Measurements from ENCODE around the gene YAE1. TPM values are rescaled to one million over a fixed set of nuclear protein-coding genes. Genes with fewer than 3 reads are reported as not detected.
A peak's percentile ranks its signal among the peaks of the same experiment; 100 is the strongest.

YAE1 gene
- total and polyA plus RNA-seq, 11 donors, result 8.4 to 27.7 (median 16.7) TPM

GRCh38 chr7:39525926-39526325, 40.3 kb upstream of the YAE1 start:
- no peak for DNase-seq
- no peak overlapping the region for H3K4me3 ChIP-seq
- H3K4me1 ChIP-seq, result no peaks in the 10 kb centered on the region
- TF ChIP-seq, protein P1, sequence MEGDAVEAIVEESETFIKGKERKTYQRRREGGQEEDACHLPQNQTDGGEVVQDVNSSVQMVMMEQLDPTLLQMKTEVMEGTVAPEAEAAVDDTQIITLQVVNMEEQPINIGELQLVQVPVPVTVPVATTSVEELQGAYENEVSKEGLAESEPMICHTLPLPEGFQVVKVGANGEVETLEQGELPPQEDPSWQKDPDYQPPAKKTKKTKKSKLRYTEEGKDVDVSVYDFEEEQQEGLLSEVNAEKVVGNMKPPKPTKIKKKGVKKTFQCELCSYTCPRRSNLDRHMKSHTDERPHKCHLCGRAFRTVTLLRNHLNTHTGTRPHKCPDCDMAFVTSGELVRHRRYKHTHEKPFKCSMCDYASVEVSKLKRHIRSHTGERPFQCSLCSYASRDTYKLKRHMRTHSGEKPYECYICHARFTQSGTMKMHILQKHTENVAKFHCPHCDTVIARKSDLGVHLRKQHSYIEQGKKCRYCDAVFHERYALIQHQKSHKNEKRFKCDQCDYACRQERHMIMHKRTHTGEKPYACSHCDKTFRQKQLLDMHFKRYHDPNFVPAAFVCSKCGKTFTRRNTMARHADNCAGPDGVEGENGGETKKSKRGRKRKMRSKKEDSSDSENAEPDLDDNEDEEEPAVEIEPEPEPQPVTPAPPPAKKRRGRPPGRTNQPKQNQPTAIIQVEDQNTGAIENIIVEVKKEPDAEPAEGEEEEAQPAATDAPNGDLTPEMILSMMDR (IDR thresholded peaks at IDR 0.05), result no peak
- no peak for TF ChIP-seq POLR2A (IDR thresholded peaks at IDR 0.05)
- no peaks in the 10 kb centered on the region for H3K36me3 ChIP-seq
- no peak for ATAC-seq
- intact Hi-C loops (cut with DNase I), result loop anchor here in 1 of 10 donors (10.0 kb wide), 1 partner anchor 1131 kb away; no protein-coding TSS in a partner anchor
- WGBS, 4 donors, result 93 to 99% (median 96%) methylated on average over 1 of the region's 1 CpG
- no peaks in the 10 kb centered on the region for H3K9me3 ChIP-seq
- peaks cover 0 to 10% (median 0%) of the 10 kb centered on the region in 9 donors for H3K27me3 ChIP-seq
- no peak overlapping the region for H3K27ac ChIP-seq

GRCh38 chr7:39526666-39527065, 39.5 kb upstream of the YAE1 start:
- ATAC-seq (no peak), DNase-seq (no peak)
- no peak overlapping the region for H3K27ac ChIP-seq
- no peaks in the 10 kb centered on the region for H3K9me3 ChIP-seq
- H3K4me3 ChIP-seq, result no peak overlapping the region
- intact Hi-C loops (cut with DNase I), result loop anchor here in 1 of 10 donors (10.0 kb wide), 1 partner anchor 1132 kb away; no protein-coding TSS in a partner anchor
- TF ChIP-seq, protein P1 (IDR thresholded peaks at IDR 0.05), result no peak
- no peak for TF ChIP-seq POLR2A (IDR thresholded peaks at IDR 0.05)
- no peaks in the 10 kb centered on the region for H3K36me3 ChIP-seq
- no peaks in the 10 kb centered on the region for H3K4me1 ChIP-seq
- peaks cover 0 to 10% (median 0%) of the 10 kb centered on the region in 9 donors for H3K27me3 ChIP-seq

- ATAC-seq (peak in 1 of 4 donors; percentile 32), DNase-seq (no peak)
- Histone ChIP-seq H3K36me3 (no peaks in the 10 kb centered on the region), H3K27ac (no peak overlapping the region), H3K4me3 (no peak overlapping the region), H3K4me1 (no peaks in the 10 kb centered on the region), H3K9me3 (no peaks in the 10 kb centered on the region), H3K27me3 (peaks cover 0 to 7% (median 0%) of the 10 kb centered on the region in 9 donors)
- TF ChIP-seq, protein P1 (IDR thresholded peaks at IDR 0.05), result no peak
- no peak for TF ChIP-seq POLR2A (IDR thresholded peaks at IDR 0.05)
- WGBS, 4 donors, result 46 to 64% (median 58%) methylated on average over 2 of the region's 2 CpGs
- intact Hi-C loops (cut with DNase I), result loop anchor here in 1 of 10 donors (10.0 kb wide), 1 partner anchor 1132 kb away; no protein-coding TSS in a partner anchor
Measured at GRCh38 chr7:39527296-39527695, 38.9 kb upstream of the YAE1 start.

DNA sequence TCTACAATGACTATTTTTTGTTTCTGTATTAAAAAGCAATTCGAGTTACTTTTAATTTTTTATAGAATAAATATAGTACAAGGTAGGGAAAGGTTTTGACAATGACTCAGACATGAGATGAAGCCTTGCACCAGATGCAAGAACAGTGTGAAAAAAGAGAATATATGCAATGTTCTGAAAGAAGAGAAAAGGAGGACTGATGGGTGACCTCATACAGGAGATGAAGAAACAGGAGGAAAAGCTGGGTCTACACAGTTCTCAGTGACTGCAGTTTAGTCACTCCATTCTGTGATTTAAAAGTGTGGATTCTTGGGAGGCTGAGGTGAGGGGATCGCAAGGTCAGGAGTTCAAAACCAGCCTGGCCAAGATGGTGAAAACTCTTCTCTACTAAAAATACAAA, 38.3 kb upstream of the YAE1 start:
- WGBS, 4 donors, result 79 to 87% (median 83%) methylated on average over 2 of the region's 2 CpGs
- no peaks in the 10 kb centered on the region for H3K36me3 ChIP-seq
- no peak overlapping the region for H3K27ac ChIP-seq
- DNase-seq (no peak), ATAC-seq (no peak)
- no peaks in the 10 kb centered on the region for H3K4me1 ChIP-seq
- no peaks in the 10 kb centered on the region for H3K9me3 ChIP-seq
- peaks cover 0 to 4% (median 0%) of the 10 kb centered on the region in 9 donors for H3K27me3 ChIP-seq
- H3K4me3 ChIP-seq, result no peak overlapping the region
- intact Hi-C loops (cut with DNase I), result loop anchor here in 1 of 10 donors (10.0 kb wide), 1 partner anchor 1133 kb away; no protein-coding TSS in a partner anchor
- TF ChIP-seq POLR2A (IDR thresholded peaks at IDR 0.05), result no peak
- TF ChIP-seq, protein P1 (IDR thresholded peaks at IDR 0.05), result no peak
